C1 segment of cervical spinal cord (tissue), 14 donors: ENCODE measurements around the gene SLC25A45.

Experiments
- DNase-seq, 14 donors: peaks; one replicate each; lab custom pipeline; 2025; lab: John Stamatoyannopoulos, UW

The SLC25A45 gene, protein sequence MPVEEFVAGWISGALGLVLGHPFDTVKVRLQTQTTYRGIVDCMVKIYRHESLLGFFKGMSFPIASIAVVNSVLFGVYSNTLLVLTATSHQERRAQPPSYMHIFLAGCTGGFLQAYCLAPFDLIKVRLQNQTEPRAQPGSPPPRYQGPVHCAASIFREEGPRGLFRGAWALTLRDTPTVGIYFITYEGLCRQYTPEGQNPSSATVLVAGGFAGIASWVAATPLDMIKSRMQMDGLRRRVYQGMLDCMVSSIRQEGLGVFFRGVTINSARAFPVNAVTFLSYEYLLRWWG

DNA sequence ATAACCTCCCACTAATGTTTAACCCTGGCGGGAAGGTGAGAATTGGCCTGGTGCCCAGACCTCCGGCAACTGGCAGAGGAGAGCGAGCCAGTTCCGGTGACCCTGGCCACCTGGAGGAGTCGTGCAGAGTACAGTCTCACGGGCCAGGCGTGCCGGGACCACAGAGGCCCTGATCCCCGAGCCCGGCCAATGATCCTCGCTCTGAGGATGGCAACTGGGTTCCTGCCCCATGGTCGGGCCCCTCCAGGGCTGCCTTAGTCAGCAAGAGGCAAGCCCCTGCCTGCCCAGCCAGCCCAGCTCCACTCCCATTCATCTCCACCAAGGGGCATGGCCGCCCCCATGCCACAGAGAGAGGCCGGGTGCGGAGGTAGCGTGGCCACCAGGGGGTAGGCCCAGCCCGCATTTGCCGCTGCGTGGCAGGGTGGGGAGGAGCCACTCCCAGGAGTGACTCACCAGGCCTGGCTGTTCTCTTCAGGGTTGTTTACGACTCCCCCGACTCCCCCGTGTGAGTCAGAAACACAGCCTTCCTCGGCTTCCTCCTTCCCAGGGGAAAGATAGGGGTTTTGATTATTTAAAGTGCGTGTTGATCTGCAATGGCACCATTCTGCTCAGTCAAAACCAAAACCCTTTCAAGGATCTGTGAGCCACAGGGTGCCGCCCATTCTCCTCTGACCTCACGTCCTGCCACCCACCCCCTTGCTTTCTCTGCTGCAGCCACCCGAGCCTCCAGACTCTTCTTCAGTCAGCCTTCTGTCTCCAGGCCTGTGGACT is at the start of gene SLC25A45:
TSS of gene SLC25A45 (minus strand) at position 614 of the 771 bp plus-strand sequence. CDS start 695 bp downstream, outside the sequence.
- DNase-seq, result peak; percentile 16 to 93 (median 78)

DNA sequence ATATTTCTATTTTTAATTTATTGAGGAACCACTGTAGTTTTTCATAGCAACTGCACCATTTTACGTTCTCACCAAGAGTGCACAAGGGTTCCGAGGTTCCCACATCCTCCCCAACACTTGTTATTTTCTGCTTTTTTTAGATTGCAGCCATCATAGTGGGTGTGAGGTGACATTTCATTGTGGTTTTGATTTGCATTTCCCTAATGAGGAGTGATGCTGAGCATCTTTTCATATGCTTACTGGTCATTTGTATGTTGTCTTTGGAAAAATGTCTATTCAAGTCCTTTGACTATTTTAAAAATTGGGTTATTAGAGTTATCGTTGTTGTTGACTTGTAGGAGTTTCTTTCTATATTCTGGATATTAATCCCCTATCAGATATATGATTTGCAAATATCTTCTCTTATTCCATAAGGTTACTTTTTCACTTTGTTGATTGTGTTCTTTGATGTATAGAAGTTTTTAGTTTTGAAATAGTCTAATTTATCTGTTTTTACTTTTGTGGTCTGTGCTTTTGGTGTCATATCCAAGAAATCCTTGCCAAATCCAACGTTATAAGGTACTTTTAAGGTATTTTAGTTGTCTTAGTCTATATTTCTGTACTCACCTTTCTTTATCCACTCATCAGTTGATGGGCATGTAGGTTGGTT is 49.1 kb upstream of the SLC25A45 start:
- no peak for DNase-seq

DNA sequence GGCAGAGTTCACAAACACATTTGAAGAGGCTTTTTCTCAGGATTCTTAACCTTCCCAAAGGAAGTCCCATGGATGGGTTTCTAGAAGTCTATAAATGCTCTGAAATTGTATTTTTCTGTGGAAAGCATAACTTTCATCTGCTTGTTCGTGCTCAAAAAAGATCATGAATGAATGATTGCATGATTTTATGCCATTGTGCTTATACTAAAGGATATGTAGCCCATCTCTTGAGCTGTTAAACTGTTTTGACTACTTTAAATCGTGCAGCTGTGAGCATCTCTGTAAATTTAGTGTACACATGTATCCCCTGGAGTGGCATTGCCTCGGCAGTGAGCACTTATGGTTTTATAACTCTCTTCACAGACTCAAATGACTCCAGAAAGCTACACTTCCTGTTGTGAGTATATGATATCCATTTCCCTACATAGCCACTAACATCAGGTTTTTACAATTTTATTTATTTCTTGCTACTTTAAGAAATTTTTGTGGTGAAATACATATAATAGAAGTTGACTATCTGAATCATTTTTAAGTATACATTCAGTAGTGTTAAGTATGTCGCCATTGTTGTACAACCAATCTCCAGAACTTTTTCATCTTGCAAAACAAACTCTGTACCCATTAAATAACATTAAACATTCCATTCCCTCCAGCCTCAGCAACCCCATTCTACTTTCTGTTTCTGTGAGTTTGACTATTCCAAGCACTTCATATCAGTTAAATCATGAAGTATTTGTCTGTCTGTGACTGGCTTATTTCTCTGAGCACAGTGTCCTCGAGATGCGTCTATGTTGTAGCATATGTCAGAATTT is 48.2 kb upstream of the SLC25A45 start:
- peak in 1 of 14 donors; percentile 46 for DNase-seq

GRCh38 chr11:65429724-65430405 is 47.4 kb upstream of the SLC25A45 start:
- DNase-seq, result peak in 11 of 14 donors; percentile 43 to 78 (median 66)

DNA sequence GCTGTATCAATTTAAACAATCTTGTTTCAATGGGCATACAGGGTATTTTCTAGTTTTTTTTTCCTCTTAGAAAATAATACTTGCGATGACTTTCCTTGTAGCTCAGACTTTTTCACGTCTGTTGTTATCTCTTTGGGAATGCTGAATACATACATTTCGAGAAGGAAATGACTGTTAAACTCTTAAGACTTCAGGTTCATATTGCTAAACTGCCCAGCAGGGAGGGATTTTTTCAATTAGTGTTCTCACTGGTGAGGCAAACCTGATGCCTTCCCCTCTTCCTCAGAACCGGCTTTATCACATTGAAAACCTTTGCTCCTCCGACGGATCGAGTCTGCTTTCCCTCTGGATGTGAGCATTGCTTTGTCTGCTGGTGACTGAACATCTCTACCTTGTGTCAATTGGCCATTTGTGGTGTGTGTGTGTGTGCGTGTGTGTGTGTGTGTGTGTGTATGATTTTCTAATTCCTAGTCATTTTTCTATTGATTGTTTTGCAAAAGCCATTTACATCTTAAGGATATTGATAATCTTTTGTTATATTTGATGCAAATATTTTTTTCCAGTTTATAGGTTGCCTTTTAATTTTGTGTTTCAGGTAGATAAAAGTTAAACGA is 46.7 kb upstream of the SLC25A45 start:
- DNase-seq, result peak in 4 of 14 donors; percentile 26 to 55 (median 36)

DNA sequence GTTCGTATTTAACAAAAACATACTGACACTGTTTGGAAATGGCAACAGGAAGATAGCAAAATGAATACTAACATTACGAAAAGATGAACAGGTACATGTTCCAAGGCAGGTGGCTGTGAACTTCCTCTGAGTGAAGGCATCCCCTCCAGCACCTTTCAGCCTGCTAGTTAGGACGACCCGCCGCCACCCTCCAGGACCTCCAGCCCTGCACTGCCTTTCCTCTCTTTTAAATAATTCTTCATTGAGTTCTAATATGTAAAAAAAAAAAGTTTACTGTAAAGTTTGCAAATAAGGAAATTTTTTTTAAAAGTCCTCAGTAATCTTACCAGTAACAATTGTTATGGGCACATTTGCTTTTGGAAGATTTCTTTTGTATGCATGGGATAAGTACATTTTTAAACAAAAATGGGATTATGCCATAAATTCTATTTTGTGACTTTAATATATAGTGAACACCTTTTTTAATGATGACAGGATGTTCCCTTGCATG is 46.2 kb upstream of the SLC25A45 start:
- no peak for DNase-seq

GRCh38 chr11:65427691-65428577 is 45.5 kb upstream of the SLC25A45 start:
- peak in 7 of 14 donors; percentile 33 to 61 (median 53) for DNase-seq

- DNase-seq, result peak in 10 of 14 donors; percentile 35 to 89 (median 66)
Observed at GRCh38 chr11:65426839-65427690, 44.6 kb upstream of the SLC25A45 start.

GRCh38 chr11:65425971-65426838 is 43.8 kb upstream of the SLC25A45 start:
- DNase-seq, result peak in 1 of 14 donors; percentile 64

- DNase-seq, result peak in 3 of 14 donors; percentile 27 to 72 (median 40)
Observed at GRCh38 chr11:65425105-65425970, 42.9 kb upstream of the SLC25A45 start.

DNA sequence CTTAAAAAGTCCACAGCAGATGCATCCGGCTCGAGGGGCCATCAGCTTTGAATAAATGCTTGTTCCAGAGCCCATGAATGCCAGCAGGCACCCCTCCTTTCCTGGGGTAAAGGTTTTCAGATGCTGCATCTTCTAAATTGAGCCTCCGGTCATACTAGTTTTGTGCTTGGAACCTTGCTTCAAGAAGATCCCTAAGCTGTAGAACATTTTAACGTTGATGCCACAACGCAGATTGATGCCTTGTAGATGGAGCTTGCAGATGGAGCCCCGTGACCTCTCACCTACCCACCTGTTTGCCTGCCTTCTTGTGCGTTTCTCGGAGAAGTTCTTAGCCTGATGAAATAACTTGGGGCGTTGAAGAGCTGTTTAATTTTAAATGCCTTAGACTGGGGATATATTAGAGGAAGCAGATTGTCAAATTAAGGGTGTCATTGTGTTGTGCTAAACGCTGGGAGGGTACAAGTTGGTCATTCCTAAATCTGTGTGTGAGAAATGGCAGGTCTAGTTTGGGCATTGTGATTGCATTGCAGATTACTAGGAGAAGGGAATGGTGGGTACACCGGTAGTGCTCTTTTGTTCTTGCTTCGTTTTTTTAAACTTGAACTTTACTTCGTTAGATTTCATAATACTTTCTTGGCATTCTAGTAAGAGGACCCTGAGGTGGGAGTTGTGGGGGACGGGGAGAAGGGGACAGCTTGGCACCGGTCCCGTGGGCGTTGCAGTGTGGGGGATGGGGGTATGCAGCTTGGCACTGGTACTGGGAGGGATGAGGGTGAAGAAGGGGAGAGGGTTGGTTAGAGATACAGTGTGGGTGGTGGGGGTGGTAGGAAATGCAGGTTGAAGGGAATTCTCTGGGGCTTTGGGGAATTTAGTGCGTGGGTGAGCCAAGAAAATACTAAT is 42.0 kb upstream of the SLC25A45 start:
- peak in 6 of 14 donors; percentile 28 to 73 (median 42) for DNase-seq

DNA sequence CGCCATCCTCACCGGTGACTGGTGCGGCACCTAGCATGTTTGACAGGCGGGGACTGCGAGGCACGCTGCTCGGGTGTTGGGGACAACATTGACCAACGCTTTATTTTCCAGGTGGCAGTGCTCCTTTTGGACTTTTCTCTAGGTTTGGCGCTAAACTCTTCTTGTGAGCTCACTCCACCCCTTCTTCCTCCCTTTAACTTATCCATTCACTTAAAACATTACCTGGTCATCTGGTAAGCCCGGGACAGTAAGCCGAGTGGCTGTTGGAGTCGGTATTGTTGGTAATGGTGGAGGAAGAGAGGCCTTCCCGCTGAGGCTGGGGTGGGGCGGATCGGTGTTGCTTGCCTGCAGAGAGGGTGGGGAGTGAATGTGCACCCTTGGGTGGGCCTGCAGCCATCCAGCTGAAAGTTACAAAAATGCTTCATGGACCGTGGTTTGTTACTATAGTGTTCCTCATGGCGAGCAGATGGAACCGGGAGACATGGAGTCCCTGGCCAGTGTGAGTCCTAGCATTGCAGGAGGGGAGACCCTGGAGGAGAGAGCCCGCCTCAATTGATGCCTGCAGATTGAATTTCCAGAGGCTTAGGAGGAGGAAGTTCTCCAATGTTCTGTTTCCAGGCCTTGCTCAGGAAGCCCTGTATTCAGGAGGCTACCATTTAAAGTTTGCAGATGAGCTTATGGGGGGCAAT is 41.2 kb upstream of the SLC25A45 start:
- DNase-seq, result peak in 4 of 14 donors; percentile 42 to 74 (median 58)

- DNase-seq, result peak; percentile 74 to 98 (median 93)
Observed at GRCh38 chr11:65422633-65423515, 40.4 kb upstream of the SLC25A45 start, which contains the start of gene NEAT1. Gene NEAT1 (plus strand): TSS chr11:65422798.
